Measurements from ENCODE around the gene SLC1A1.

DNA sequence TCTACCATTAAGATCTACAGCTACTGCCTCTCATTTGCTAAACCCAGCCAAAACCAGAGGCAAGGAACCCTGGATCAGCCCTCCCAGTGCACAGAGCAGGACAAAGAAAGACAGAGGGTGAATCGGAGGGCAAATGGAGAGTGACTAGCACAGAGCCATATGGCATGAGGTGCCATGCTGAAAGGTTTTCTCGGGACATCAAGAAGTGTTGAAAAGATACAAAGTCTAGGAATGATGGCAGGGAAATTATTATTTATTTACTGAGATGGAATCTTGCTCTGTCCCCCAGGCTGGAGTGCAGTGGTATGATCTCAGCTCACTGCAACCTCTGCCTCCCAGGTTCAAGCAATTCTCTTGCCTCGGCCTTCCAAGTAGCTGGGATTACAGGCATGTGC, 19.3 kb downstream of the SLC1A1 start:
- TF ChIP-seq, protein P1, sequence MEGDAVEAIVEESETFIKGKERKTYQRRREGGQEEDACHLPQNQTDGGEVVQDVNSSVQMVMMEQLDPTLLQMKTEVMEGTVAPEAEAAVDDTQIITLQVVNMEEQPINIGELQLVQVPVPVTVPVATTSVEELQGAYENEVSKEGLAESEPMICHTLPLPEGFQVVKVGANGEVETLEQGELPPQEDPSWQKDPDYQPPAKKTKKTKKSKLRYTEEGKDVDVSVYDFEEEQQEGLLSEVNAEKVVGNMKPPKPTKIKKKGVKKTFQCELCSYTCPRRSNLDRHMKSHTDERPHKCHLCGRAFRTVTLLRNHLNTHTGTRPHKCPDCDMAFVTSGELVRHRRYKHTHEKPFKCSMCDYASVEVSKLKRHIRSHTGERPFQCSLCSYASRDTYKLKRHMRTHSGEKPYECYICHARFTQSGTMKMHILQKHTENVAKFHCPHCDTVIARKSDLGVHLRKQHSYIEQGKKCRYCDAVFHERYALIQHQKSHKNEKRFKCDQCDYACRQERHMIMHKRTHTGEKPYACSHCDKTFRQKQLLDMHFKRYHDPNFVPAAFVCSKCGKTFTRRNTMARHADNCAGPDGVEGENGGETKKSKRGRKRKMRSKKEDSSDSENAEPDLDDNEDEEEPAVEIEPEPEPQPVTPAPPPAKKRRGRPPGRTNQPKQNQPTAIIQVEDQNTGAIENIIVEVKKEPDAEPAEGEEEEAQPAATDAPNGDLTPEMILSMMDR (conservative IDR thresholded peaks at IDR 0.05; ENCODE audit: low read length) = no peak
- TF ChIP-seq EZH2phosphoT487 (IDR thresholded peaks at IDR 0.05; ENCODE audit: borderline replicate concordance, low read depth, low read length) = no peak
